OCI-LY7 (cell line): ENCODE data around the gene STK16. TPM values are rescaled to one million over a fixed set of nuclear protein-coding genes. Genes with fewer than 3 reads are reported as not detected.

Source experiments
- BruUV-seq: library from RNA; stranded (reverse); fragments of 400-500 nt; replicated peaks from 2 replicates; lab custom pipeline; 2021; lab: Mats Ljungman, UMichigan
- CTCF ChIA-PET: fragments of 300-600 bp; sonication (Branson Sonifier 250); formaldehyde crosslinking; loops from one replicate; lab custom pipeline; 2022; ENCODE audit warnings: antibody characterized with exemption; ENCODE audit not compliant: unreplicated experiment; lab: Charles Lee
- POLR2A ChIA-PET: fragments of 300-600 bp; sonication (Branson Sonifier 250); formaldehyde crosslinking; loops from one replicate; lab custom pipeline; 2022; ENCODE audit warnings: antibody characterized with exemption; lab: Charles Lee
- DNase-seq: peaks from one replicate; pipeline ENCODE4 v3.0.0-alpha.2; 2015; ENCODE audit warnings: low spot score
- H2AFZ ChIP-seq: fragments of 200-600 bp; sonication (generic), shearing (Covaris generic); 2 replicates; pipeline ENCODE4 v1.6.1; 2014; ENCODE audit warnings: mild to moderate bottlenecking, antibody characterized with exemption, low read length, moderate library complexity
- H3K27ac ChIP-seq: fragments of 200-600 bp; sonication (generic); 2 replicates; pipeline ENCODE4 v1.5.1; 2014; ENCODE audit warnings: mixed run types, low read depth, mild to moderate bottlenecking, moderate library complexity, low read length, inconsistent platforms; ENCODE audit not compliant: poor library complexity, severe bottlenecking
- H3K36me3 ChIP-seq: fragments of 200-600 bp; sonication (generic); 2 replicates; pipeline ENCODE4 v1.6.1; 2014; ENCODE audit warnings: mild to moderate bottlenecking, antibody characterized with exemption, low read length, moderate library complexity, mixed read lengths; ENCODE audit not compliant: insufficient read depth
- H3K4me1 ChIP-seq: fragments of 200-600 bp; sonication (generic); 2 replicates; pipeline ENCODE4 v1.5.1; 2014; ENCODE audit warnings: mild to moderate bottlenecking, low read length; ENCODE audit not compliant: insufficient read depth, poor library complexity, severe bottlenecking
- H3K4me2 ChIP-seq: fragments of 200-600 bp; sonication (generic); 2 replicates; pipeline ENCODE4 v1.6.1; 2014; ENCODE audit warnings: mild to moderate bottlenecking, low read length
- H3K4me3 ChIP-seq: fragments of 200-600 bp; sonication (generic); 2 replicates; pipeline ENCODE4 v1.5.1; 2014; ENCODE audit warnings: mild to moderate bottlenecking, low read depth, low read length; ENCODE audit not compliant: poor library complexity, severe bottlenecking
- H3K79me2 ChIP-seq: fragments of 200-600 bp; sonication (generic); 2 replicates; pipeline ENCODE4 v1.6.1; 2016; ENCODE audit warnings: low read depth, mild to moderate bottlenecking, low read length, moderate library complexity, mixed read lengths; ENCODE audit not compliant: insufficient read depth
- H3K9me2 ChIP-seq: fragments of 200-600 bp; sonication (generic); 2 replicates; pipeline ENCODE4 v1.6.1; 2016; ENCODE audit warnings: mild to moderate bottlenecking, low read length, mixed read lengths; ENCODE audit not compliant: insufficient read depth
- H3K9me3 ChIP-seq: fragments of 200-600 bp; sonication (generic); 2 replicates; pipeline ENCODE4 v1.6.1; 2014; ENCODE audit warnings: mild to moderate bottlenecking, mixed run types, low read length, mixed read lengths
- H4K20me1 ChIP-seq: fragments of 200-600 bp; sonication (generic); 2 replicates; pipeline ENCODE4 v1.6.1; 2014; ENCODE audit warnings: mild to moderate bottlenecking, antibody characterized with exemption, low read length, moderate library complexity, mixed read lengths; ENCODE audit not compliant: insufficient read depth
- EZH2phosphoT487 ChIP-seq: fragments of 200-600 bp; sonication (generic); IDR thresholded peaks from 2 replicates; pipeline ENCODE4 v1.6.1; 2018; ENCODE audit warnings: low read depth, borderline replicate concordance, mild to moderate bottlenecking, mixed run types, antibody characterized with exemption, low read length, moderate library complexity, mixed read lengths
- intact Hi-C: fragments of 100-400 bp; cut with micrococcal nuclease; formaldehyde crosslinking; loops from one replicate; pipeline ENCODE4 v1.10.0; 2022; ENCODE audit not compliant: unreplicated experiment
- total RNA-seq, 2 experiments: library from RNA; depleted of rRNA in 1 of 2; stranded (reverse); fragments of >200 nt in 1 of 2; shearing (Covaris generic) in 1 of 2; gene quantifications; 2 replicates each; pipeline ENCODE4 v1.2.3, GENCODE V29; 2014 to 2022
- TF ChIP-seq, protein P1 (sequence below): fragments of 200-600 bp; sonication (generic); conservative IDR thresholded peaks from 2 replicates; pipeline ENCODE4 v1.5.1; 2014; ENCODE audit warnings: mild to moderate bottlenecking, antibody characterized with exemption, low read length, moderate library complexity, mixed read lengths

The STK16 gene
- total RNA-seq, 2 experiments from 2014 or later, result 23.4 to 39.5 TPM

- Histone ChIP-seq H3K4me2 (peak overlapping the region; percentile 81), H4K20me1 (peaks cover 5% of the 10 kb centered on the region), H3K4me3 (peak overlapping the region; percentile 83), H3K36me3 (peaks cover 34% of the 10 kb centered on the region), H2AFZ (peak overlapping the region; percentile 74; the same call in 1 of the 2 replicates), H3K9me3 (no peaks in the 10 kb centered on the region), H3K27ac (peak overlapping the region; percentile 90), H3K9me2 (no peaks in the 10 kb centered on the region), H3K4me1 (peaks cover 39% of the 10 kb centered on the region), H3K79me2 (peaks cover 19% of the 10 kb centered on the region; the same call in 1 of the 2 replicates)
- BruUV-seq, result no TSS peak
- TF ChIP-seq, protein P1, sequence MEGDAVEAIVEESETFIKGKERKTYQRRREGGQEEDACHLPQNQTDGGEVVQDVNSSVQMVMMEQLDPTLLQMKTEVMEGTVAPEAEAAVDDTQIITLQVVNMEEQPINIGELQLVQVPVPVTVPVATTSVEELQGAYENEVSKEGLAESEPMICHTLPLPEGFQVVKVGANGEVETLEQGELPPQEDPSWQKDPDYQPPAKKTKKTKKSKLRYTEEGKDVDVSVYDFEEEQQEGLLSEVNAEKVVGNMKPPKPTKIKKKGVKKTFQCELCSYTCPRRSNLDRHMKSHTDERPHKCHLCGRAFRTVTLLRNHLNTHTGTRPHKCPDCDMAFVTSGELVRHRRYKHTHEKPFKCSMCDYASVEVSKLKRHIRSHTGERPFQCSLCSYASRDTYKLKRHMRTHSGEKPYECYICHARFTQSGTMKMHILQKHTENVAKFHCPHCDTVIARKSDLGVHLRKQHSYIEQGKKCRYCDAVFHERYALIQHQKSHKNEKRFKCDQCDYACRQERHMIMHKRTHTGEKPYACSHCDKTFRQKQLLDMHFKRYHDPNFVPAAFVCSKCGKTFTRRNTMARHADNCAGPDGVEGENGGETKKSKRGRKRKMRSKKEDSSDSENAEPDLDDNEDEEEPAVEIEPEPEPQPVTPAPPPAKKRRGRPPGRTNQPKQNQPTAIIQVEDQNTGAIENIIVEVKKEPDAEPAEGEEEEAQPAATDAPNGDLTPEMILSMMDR, result no peak
- TF ChIP-seq EZH2phosphoT487, result no peak
- intact Hi-C loops, result loop anchor here (1.0 to 10.0 kb wide), 7 partner anchors 17 to 394 kb away; partner anchors contain the start of genes ANKZF1, ATG9A, NHEJ1 and TUBA4A
- CTCF ChIA-PET, result interaction anchor here (0.6 to 3.0 kb wide), 6 partner anchors 8 to 885 kb away, joined by 3 to 13 read pairs (median 8); partner anchors contain the start of genes TUBA4A and TUBA4B
- DNase-seq, result peak; percentile 59
- POLR2A ChIA-PET, result interaction anchor here (0.6 to 3.4 kb wide), 14 partner anchors 13 to 363 kb away, joined by 3 to 21 read pairs (median 4); partner anchors contain the start of genes DNPEP, GLB1L, STK16 and TUBA4A
Observed at GRCh38 chr2:219278655-219279150, 33.4 kb downstream of the STK16 start.

- peak within 1 kb of the TSS; percentile 90 for H3K27ac ChIP-seq
- H3K9me3 ChIP-seq, result no peaks in the 10 kb centered on the region
- TF ChIP-seq, protein P1, result no peak
- no peak for TF ChIP-seq EZH2phosphoT487
- H3K36me3 ChIP-seq, result peaks cover 39% of the 10 kb centered on the region
- H2AFZ ChIP-seq, result peak within 1 kb of the TSS; percentile 74
- peak within 1 kb of the TSS; percentile 83 for H3K4me3 ChIP-seq
- peak; percentile 99 for DNase-seq
- CTCF ChIA-PET, result interaction anchor here (0.6 to 3.0 kb wide), 5 partner anchors 9 to 886 kb away, joined by 3 to 13 read pairs (median 7); partner anchors contain the start of genes TUBA4A and TUBA4B
- intact Hi-C loops, result loop anchor here (1.0 to 10.0 kb wide), 7 partner anchors 16 to 395 kb away; partner anchors contain the start of genes ANKZF1, ATG9A, NHEJ1 and TUBA4A
- H3K79me2 ChIP-seq, result peaks cover 19% of the 10 kb centered on the region; the same call in 1 of the 2 replicates
- H4K20me1 ChIP-seq, result peaks cover 5% of the 10 kb centered on the region
- peak within 1 kb of the TSS; percentile 81 for H3K4me2 ChIP-seq
- H3K4me1 ChIP-seq, result peaks cover 39% of the 10 kb centered on the region
- no peaks in the 10 kb centered on the region for H3K9me2 ChIP-seq
- no TSS peak for BruUV-seq
- POLR2A ChIA-PET, result interaction anchor here (0.6 to 3.4 kb wide), 9 partner anchors 12 to 128 kb away, joined by 3 to 21 read pairs (median 4); partner anchors contain the start of genes GLB1L, STK16 and ZFAND2B
Observed at GRCh38 chr2:219279151-219279915, 34.1 kb downstream of the STK16 start, which contains the start of gene DNAJB2. Gene DNAJB2, plus strand, starts transcription at chr2:219279366. Its CDS starts 468 bp downstream, at chr2:219279834.
